Stomach (tissue), 9 donors: ENCODE measurements around the gene QRFP. TPM values are rescaled to one million over a fixed set of nuclear protein-coding genes. Genes with fewer than 3 reads are reported as not detected.
"Not testable (repeated sequence)": the region's sequence is repeated elsewhere in the genome, so short reads cannot be mapped to it uniquely, and the experiment has no call there.

Source experiments
- DNase-seq, 2 donors: peaks; one replicate each; pipeline versions ENCODE4 v3.0.0 to v3.0.0-alpha.2; 2013 to 2019
- H3K27ac ChIP-seq, 5 donors: fragments of 200-600 bp in 4 of 5; sonication (generic) in 4 of 5; one replicate each; pipeline ENCODE4 v1.5.1; 2013 to 2019; ENCODE audit warnings: mild to moderate bottlenecking in 1 of 5, moderate library complexity in 1 of 5
- H3K27me3 ChIP-seq, 3 donors: fragments of 200-600 bp; sonication (generic); one replicate each; pipeline ENCODE4 v1.5.1; 2017 to 2019; ENCODE audit warnings: mixed run types in 1 of 3
- H3K36me3 ChIP-seq, 4 donors: fragments of 200-600 bp; sonication (generic); 1 replicate in 3 of 4; 2 replicates in 1 of 4; pipeline ENCODE4 v1.5.1; 2016 to 2019
- H3K4me1 ChIP-seq, 4 donors: fragments of 200-600 bp; sonication (generic); one replicate each; pipeline ENCODE4 v1.5.1; 2016 to 2019
- H3K4me3 ChIP-seq, 4 donors: fragments of 200-600 bp; sonication (generic) in 3 of 4; one replicate each; pipeline ENCODE4 v1.5.1; 2016 to 2019; ENCODE audit warnings: mild to moderate bottlenecking in 1 of 4
- H3K9me3 ChIP-seq, 4 donors: fragments of 200-600 bp; sonication (generic); one replicate each; pipeline ENCODE4 v1.5.1; 2016 to 2019
- EP300 ChIP-seq: sonication (generic); formaldehyde crosslinking; IDR thresholded peaks from one replicate; pipeline ENCODE4 v1.6.1; 2017; ENCODE audit warnings: antibody characterized with exemption
- POLR2A ChIP-seq, 4 donors: fragments of 450-650 bp; IDR thresholded peaks; one replicate each; pipeline ENCODE4 v1.6.1; 2016; ENCODE audit warnings: antibody characterized with exemption in 4 of 4, control low read depth in 2 of 4, mild to moderate bottlenecking in 1 of 4, moderate library complexity in 1 of 4
- POLR2AphosphoS5 ChIP-seq, 3 donors: sonication (generic); formaldehyde crosslinking; IDR thresholded peaks; one replicate each; pipeline ENCODE4 v1.6.1; 2016; ENCODE audit warnings: antibody characterized with exemption in 3 of 3
- WGBS, 5 donors: extraction: QIAGEN DNeasy Blood & Tissue Kit in 3 of 5; methylation state at CpG; one replicate each; pipeline versions ENCODE4 v1.1.5 to v1.1.7; 2013 to 2018; 5-methylcytosine and 5-hydroxymethylcytosine counted together
- intact Hi-C: fragments of 100-400 bp; cut with DNase I; formaldehyde crosslinking; loops from one replicate; pipeline ENCODE4 v1.15.1; 2023; ENCODE audit warnings: low total_unique reads
- polyA plus RNA-seq, 3 donors: library from polyadenylated mRNA; stranded (reverse); fragments of 200-250 nt; gene quantifications; one replicate each; pipeline ENCODE4 v1.2.3, GENCODE V29; 2013
- total RNA-seq, 5 donors: library from RNA; depleted of rRNA; stranded (reverse); fragments of >200 nt; gene quantifications; one replicate each; pipeline versions ENCODE4 v1.1.0 to v1.2.3, GENCODE V29; 2014 to 2016
- TF ChIP-seq, protein P1 (sequence below), 7 experiments: fragments of 450-650 bp in 4 of 7; fragments of 200-600 bp in 3 of 7; sonication (generic) in 3 of 7; IDR thresholded peaks; one replicate each; pipeline ENCODE4 v1.5.1; 2016 to 2019; ENCODE audit warnings: antibody characterized with exemption in 7 of 7, control low read depth in 2 of 7, mild to moderate bottlenecking in 1 of 7
- donor health status: healthy with polysubstance abuse.
- donor health status: Bipolar disorder and iron deficiency.
- donor health status: healthy.

The QRFP gene
- total and polyA plus RNA-seq, 8 donors: not detected

DNA sequence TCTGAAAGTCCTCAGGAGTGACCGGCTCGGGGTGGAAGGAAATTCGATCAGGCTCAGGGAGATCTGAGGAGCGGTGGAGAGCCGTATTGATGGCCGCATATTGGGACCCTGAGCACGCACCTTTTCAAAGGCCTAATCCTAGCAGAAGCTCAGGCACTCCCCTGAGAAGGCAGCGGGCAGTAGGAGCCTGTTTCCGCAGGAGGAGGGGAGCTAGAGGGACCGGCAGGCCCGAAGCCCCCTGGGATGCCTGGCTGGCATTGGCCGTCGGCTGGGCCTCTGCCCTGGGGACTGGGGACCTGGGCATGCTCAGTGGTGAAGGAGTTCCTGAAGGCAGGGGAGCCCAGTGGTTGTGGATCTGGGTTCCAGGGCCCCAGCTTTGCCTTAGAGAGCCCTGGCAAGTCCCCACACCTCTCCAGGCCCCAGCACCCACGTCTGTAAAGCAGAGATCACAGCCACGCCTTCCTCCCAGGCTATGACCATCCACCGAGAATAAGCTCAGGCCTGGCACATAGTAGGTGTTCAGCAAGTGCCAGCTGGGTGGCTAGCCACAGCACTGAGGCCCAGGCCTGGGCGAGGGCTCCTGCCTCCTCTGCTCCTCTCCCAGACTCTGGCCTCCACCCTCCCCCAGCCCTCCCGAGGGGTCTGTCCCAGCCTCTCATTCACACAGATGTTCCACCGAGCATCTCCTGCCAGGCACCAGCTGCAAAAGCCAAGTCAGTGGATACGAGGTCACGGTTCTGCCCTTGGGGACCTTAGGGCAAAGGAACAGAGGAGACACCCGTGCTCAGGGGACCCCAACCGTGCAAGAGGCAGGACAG lies 17.2 kb upstream of the QRFP start:
- no peak overlapping the region for H3K27ac ChIP-seq
- 61 to 72% (median 63%) methylated on average over 17 to 23 of the region's 23 CpGs for WGBS, 5 donors
- intact Hi-C loops: no loop called here
- DNase-seq: no peak
- H3K9me3 ChIP-seq: no peaks in the 10 kb centered on the region
- TF ChIP-seq POLR2AphosphoS5 (IDR thresholded peaks at IDR 0.05): no peak
- TF ChIP-seq, protein P1, sequence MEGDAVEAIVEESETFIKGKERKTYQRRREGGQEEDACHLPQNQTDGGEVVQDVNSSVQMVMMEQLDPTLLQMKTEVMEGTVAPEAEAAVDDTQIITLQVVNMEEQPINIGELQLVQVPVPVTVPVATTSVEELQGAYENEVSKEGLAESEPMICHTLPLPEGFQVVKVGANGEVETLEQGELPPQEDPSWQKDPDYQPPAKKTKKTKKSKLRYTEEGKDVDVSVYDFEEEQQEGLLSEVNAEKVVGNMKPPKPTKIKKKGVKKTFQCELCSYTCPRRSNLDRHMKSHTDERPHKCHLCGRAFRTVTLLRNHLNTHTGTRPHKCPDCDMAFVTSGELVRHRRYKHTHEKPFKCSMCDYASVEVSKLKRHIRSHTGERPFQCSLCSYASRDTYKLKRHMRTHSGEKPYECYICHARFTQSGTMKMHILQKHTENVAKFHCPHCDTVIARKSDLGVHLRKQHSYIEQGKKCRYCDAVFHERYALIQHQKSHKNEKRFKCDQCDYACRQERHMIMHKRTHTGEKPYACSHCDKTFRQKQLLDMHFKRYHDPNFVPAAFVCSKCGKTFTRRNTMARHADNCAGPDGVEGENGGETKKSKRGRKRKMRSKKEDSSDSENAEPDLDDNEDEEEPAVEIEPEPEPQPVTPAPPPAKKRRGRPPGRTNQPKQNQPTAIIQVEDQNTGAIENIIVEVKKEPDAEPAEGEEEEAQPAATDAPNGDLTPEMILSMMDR (IDR thresholded peaks at IDR 0.05): no peak
- TF ChIP-seq EP300: no peak
- TF ChIP-seq POLR2A (IDR thresholded peaks at IDR 0.05): no peak
- H3K36me3 ChIP-seq: no peaks in the 10 kb centered on the region
- peaks cover 0 to 45% (median 3%) of the 10 kb centered on the region in 3 donors for H3K27me3 ChIP-seq
- H3K4me3 ChIP-seq: peak overlapping the region in 2 of 4 donors; percentile 18 to 26
- peaks cover 0 to 2% (median 0%) of the 10 kb centered on the region in 4 donors for H3K4me1 ChIP-seq

DNA sequence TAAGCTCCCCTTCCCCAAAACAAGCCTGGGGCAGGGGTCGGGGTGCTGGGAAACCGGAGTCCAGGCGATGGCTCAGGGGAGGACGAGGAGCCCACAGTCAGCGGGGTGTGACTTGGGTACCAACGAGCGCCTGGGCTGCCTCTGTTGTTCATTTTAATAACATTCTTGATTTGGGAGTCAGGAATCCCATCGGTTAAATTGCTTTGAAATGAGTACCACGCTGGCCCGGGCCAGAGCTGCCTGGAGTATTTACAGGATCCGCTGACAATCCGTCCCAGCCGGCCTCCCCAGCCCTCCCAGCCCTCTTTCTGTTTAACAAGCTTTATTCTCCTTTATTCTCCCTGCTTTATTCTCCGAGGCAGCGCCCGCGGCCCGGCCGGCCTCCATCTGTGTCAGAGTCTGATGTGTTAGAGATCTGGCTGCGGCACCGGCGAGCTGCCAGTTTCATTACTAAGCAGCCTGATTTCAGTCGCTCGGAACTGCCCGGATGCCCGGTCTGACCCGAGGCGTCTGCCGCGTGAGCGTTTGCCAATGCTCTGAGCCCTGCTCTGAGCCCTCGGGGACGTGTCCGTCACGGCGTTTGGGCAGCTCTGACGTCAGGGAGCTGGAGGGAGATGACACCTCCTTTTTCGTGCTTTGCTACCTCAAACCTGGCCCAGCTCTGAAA lies 16.5 kb upstream of the QRFP start:
- 36 to 55% (median 46%) methylated on average over 37 to 38 of the region's 38 CpGs for WGBS, 5 donors
- H3K27me3 ChIP-seq: peaks cover 0 to 43% (median 3%) of the 10 kb centered on the region in 3 donors
- peak overlapping the region in 2 of 5 donors; percentile 4 to 9 for H3K27ac ChIP-seq
- no peaks in the 10 kb centered on the region for H3K4me1 ChIP-seq
- intact Hi-C loops: no loop called here
- no peak for TF ChIP-seq POLR2AphosphoS5 (IDR thresholded peaks at IDR 0.05)
- TF ChIP-seq, protein P1 (IDR thresholded peaks at IDR 0.05): no peak
- TF ChIP-seq EP300: no peak
- no peak for TF ChIP-seq POLR2A (IDR thresholded peaks at IDR 0.05)
- H3K9me3 ChIP-seq: no peaks in the 10 kb centered on the region
- H3K36me3 ChIP-seq: no peaks in the 10 kb centered on the region
- H3K4me3 ChIP-seq: peak overlapping the region in 2 of 4 donors; percentile 18 to 26
- DNase-seq: peak in 1 of 2 donors; percentile 48

DNA sequence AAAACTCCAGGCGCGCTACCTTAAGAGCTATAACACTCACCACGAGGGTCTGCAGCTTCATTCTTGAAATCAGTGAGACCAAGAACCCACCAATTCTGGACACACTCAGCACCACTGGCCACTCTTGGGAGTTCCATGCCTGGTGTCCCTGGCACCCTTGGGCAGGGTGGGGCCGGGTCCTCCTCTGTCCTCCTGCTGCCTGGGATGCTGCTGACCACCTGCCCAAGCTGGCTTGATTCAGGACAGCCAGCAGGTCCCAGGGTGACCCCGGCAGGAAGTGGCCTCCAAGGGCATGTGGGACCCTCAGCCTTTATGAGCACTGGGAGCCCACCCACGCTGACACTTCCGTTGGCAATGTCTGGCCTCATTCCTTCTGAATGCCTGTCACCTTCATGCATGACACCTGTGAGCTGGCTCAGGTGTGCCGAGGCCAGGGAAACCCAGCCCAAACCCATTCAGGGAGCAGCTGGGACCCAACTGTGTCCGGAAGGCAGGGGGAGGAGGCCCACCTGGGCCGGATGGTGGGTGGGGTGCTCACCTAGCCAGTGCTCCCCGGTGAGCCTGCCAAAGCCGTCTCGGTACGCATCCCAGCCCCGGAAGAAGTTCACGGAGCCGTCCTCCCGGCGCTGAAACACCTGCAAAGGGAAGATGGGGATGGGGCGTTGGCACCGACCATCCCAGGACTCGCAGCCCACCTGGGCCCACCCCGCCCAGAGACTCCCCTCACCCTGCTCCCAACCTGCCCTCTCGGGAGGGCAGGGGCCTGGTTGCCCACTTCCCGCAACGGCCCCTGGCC lies 14.8 kb upstream of the QRFP start:
- Histone ChIP-seq H3K36me3 (no peaks in the 10 kb centered on the region), H3K27me3 (peaks cover 0 to 34% (median 3%) of the 10 kb centered on the region in 3 donors), H3K4me3 (no peak overlapping the region), H3K4me1 (no peaks in the 10 kb centered on the region), H3K27ac (no peak overlapping the region), H3K9me3 (no peaks in the 10 kb centered on the region)
- 79 to 89% (median 83%) methylated on average over 6 to 26 of the region's 26 CpGs for WGBS, 5 donors
- TF ChIP-seq POLR2A (IDR thresholded peaks at IDR 0.05): no peak
- DNase-seq: no peak
- intact Hi-C loops: no loop called here

DNA sequence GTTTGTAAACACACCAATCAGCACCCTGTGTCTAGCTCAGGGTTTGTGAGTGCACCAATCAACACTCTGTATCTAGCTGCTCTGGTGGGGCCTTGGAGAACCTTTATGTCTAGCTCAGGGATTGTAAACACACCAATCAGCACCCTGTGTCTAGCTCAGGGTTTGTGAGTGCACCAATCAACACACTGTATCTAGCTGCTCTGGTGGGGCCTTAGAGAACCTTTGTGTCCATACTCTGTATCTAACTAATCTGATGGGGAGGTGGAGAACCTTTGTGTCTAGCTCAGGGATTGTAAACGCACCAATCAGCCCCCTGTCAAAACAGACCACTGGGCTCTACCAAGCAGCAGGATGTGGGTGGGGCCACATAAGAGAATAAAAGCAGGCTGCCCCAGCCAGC lies 14.1 kb upstream of the QRFP start:
- WGBS, 5 donors: 19 to 50% (median 40%) methylated on average over 1 of the region's 1 CpG
- H3K4me3 ChIP-seq, H3K27ac ChIP-seq, H3K4me1 ChIP-seq, intact Hi-C loops, H3K9me3 ChIP-seq, H3K36me3 ChIP-seq, DNase-seq: not testable (repeated sequence)
- peaks cover 0 to 41% (median 3%) of the 10 kb centered on the region in 3 donors for H3K27me3 ChIP-seq

DNA sequence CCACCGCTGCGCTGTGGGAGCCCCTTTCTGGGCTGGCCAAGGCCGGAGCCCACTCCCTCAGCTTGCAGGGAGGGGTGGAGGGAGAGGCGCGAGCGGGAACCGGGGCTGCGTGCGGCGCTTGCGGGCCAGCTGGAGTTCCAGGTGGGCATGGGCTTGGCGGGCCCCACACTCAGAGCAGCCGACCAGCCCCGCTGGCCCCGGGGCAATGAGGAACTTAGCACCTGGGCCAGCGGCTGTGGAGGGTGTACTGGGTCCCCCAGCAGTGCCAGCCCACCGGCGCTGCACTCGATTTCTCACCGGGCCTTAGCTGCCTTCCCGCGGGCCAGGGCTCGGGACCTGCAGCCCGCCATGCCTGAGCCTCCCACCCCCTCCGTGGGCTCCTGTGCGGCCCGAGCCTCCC lies 13.4 kb upstream of the QRFP start:
- H3K4me1 ChIP-seq, H3K9me3 ChIP-seq, H3K4me3 ChIP-seq, H3K27ac ChIP-seq, H3K36me3 ChIP-seq, intact Hi-C loops, DNase-seq: not testable (repeated sequence)
- peaks cover 0 to 44% (median 3%) of the 10 kb centered on the region in 3 donors for H3K27me3 ChIP-seq
- 89 to 96% (median 94%) methylated on average over 9 to 27 of the region's 27 CpGs for WGBS, 5 donors
